ENCODE measurements around the gene LAMA5.
"Not testable (repeated sequence)": the region's sequence is repeated elsewhere in the genome, so short reads cannot be mapped to it uniquely, and the experiment has no call there.

The LAMA5 gene

GRCh38 chr20:62387933-62388635 is 21.0 kb upstream of the LAMA5 start:
- no peak for DNase-seq

DNA sequence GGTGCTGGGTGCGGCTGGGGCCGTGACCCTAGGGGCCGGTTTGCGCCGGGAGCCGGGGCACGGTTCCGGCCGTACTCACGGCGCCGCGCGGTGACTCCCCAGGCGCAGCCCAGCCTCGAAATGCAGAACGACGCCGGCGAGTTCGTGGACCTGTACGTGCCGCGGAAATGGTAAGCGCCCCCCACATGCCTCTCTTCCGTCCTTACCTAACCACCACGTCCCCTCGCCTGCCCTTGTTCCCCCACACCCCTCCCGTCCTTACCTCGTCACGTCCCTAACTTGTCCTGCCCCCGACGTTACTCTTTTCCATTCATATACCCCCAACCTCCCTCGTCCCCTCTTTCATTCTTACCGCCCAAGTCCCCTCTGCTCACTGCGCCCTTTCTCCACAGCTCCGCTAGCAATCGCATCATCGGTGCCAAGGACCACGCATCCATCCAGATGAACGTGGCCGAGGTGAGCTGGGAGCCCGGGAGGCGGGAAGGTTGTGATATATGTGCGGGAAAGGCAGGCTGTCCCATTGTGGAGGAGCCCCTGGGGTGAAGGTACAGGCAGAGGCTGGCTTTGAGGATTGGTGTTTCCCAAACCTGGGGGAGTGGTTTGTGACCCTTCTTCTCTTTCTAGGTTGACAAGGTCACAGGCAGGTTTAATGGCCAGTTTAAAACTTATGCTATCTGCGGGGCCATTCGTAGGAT is 20.3 kb upstream of the LAMA5 start:
- no peak for DNase-seq

DNA sequence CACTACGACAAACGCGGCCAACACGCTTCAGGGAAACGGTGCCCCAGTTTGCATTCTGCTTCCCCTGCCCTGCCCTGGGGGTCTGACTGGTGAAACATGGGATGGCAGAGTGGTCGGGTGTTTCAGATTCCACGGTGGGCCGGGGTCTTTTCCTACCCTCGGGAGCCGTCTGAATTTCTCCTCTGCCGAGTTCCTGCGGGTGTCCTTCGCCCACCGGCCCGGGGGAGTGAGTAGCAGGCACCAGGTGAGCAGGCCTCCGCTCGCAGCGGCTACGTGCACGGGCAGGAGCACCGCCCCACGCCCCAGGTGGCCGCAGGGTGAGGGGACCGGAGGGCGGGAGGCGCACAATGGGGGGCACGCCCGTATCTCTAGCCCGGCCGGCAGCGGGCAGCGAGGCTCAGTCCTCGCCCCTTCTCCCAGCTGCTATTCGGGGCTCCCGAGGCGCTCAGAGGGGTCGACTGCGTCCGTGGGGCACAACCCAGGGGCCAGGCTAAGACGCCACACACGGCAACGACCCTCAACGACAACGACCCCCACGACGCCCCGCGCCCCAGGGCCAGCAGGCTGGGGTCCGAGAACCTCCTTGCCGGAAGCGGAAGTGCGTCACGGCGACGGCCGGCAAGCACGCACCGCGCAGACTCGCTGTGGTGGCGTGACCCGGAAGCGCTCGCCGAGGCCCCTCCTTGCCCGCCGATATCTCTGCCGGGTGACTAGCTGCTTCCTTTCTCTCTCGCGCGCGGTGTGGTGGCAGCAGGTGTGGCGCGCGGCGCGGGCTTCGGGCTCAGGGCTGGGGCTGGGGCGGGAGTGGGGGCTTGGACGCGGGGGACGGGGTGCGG is 19.5 kb upstream of the LAMA5 start, which contains the start of gene RPS21:
TSS of gene RPS21 (plus strand) at position 721 of the 836 bp plus-strand sequence. CDS start 236 bp downstream, outside the sequence.
- DNase-seq = peak; percentile 80

- peak; percentile 48 for DNase-seq
These were observed 15.4 kb upstream of the LAMA5 start for GRCh38 chr20:62382306-62383198.

GRCh38 chr20:62381842-62382241 is 14.7 kb upstream of the LAMA5 start:
- no peak for DNase-seq

- DNase-seq = no peak
These were observed 14.2 kb upstream of the LAMA5 start for GRCh38 chr20:62381202-62381797.

- no peak for DNase-seq
These were observed 11.1 kb upstream of the LAMA5 start for GRCh38 chr20:62378215-62378614.

- DNase-seq = no peak
These were observed 10.6 kb upstream of the LAMA5 start for GRCh38 chr20:62377615-62378178.

DNA sequence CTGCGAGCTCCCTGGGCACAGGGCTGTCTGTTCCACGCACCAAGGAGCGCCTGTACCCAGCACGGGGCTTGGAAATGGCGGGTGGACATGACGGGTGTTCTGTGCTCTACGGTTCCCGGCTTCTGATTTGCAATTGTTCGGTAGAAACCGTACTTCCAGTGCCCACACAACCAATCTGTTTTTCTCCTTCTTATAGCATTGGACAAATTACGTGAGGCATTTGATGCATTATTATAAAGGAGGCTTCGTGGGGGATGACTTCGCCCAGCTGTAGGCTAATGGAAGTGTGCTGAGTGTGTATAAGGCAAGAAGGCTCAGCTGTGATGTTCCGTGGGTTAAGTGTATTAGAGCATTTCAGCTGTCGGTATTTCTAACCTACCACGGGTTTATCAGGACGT is 10.0 kb upstream of the LAMA5 start:
- no peak for DNase-seq

GRCh38 chr20:62376112-62377063 is 9.3 kb upstream of the LAMA5 start:
- DNase-seq = no peak

DNA sequence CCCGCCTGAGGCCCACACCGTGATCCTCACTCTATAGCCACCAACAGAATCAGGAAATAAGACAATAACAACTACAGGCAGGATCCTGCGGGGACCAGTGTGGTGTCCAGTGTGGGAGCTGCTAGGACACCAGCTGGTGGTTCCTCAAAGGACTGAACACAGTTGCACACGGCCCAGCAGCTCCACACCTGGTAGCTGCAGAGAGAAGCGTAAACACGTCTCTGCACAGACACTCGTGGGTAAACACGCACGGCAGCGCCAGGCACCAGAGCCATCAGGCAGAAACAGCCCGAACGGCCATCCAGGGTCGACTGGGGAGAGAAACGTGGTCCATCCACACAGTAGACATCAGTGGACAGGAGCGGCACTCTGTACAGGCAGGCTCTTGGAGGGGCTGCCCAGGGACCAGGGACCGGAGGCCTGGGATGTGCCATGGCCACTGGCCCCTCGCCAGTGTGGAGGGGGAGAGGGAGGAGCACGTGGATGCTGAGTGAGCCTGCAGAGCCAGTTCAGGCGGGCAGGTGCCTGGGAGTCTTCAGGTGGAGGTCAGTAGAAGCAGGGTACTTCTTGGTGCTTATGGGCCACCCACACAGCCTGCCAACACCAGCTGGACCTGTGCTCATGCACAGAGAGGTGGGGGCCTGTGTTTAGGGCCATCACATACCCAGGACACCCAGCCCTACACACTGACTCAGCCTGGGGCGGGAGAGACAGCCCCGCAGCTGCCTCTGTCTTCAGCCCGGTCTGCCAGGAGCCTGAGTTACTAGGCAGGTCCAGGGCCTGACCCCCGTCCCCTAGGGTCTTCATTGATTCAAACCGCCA is 7.4 kb upstream of the LAMA5 start:
- no peak for DNase-seq

DNA sequence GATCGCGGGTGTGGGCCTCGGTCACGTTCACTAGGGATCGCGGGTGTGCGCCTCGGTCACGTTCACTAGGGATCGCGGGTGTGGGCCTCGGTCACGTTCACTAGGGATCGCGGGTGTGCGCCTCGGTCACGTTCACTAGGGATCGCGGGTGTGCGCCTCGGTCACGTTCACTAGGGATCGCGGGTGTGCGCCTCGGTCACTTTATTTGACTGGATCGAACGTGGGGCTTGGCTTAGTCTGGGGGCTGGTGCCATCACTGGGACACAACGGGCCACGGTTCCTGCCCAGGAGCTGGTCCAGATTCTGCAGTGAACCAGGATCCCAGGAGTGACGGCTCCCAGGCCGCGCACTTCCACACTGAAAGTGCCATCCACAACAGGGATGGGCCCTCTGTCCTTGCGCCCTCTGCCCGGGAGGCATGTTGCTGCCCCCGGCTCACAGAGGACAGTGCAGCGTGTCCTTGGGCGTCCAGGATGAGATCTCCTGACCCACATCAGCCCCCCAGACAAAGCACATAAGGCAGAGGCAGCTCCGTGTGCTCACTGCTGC is 6.6 kb upstream of the LAMA5 start:
- DNase-seq = not testable (repeated sequence)

- DNase-seq = no peak
These were observed 5.2 kb upstream of the LAMA5 start for GRCh38 chr20:62372042-62372993.

- no peak for DNase-seq
These were observed 4.5 kb upstream of the LAMA5 start for GRCh38 chr20:62371588-62372041.

DNA sequence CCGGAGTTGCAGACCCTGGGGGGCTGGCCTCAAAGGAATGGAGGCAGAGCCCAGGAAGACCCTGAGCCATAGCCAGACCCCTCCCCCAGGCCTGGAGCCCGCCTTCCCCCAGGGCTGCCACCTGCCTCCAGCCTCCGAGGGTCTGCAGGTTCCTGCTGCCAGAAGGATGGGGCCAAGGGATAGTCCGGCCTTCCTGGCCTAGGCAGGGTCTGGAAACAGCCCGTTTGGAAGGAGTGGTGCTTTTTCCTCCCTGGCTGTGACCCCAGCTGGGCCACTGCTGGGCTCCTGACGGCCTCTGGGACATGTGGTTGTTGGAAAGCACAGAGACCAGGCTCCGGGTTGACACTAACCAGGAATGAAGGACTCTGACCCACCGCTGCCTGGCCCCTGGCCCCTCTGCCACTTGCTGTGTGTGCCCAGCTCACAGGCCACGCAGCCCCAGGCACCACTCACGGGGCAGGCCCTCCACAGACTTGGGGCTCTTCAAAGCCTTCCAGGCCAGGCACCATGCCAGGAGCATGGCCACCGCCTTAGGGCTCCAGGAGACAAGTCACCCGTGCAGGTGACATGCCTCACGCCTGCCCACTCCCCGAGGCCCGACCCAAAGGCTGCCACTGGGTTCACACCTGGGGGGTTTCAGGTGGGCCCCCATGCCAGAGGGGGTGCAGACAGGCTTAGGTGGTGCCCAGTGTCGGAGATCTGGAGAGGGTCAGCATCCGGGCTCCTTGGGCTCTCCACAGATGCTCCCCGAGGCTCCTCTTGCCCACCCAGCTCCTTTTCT is 3.9 kb upstream of the LAMA5 start:
- DNase-seq = no peak

GRCh38 chr20:62370115-62370806 is 3.1 kb upstream of the LAMA5 start:
- DNase-seq = no peak

GRCh38 chr20:62369815-62370114 is 2.7 kb upstream of the LAMA5 start:
- DNase-seq = no peak
